Measurements from ENCODE around the gene UGT1A4.
"Not testable (repeated sequence)": the region's sequence is repeated elsewhere in the genome, so short reads cannot be mapped to it uniquely, and the experiment has no call there.

UGT1A4 gene

DNA sequence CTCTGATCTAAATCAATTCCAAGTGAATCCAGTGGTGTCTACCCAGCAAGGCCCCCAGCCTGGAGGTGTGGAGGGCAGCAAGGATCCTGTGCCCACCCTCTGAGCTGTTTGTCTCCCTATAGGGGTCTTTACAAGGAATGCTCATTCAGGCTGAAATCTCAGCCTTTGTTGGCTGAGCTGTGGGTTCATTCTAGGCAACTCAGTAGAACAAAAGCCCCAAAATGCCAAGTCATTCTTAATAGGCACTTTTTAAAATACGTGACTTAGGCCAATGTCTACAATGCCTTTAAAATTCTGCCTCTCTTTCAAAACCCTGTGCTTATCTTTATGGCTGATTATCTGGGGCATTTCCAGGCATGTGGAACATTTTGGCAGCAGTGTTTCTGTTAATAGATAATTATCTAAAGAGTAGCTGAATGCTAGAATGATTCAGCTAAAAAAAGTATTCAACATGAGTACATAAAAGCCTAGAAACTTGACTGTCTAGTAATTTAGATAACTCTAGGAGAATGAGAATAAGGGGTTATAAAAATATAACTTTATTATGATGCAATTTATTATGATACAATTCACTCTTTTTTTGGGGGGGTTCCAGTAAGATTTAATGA lies 18.4 kb upstream of the UGT1A4 start:
- DNase-seq = no peak

DNA sequence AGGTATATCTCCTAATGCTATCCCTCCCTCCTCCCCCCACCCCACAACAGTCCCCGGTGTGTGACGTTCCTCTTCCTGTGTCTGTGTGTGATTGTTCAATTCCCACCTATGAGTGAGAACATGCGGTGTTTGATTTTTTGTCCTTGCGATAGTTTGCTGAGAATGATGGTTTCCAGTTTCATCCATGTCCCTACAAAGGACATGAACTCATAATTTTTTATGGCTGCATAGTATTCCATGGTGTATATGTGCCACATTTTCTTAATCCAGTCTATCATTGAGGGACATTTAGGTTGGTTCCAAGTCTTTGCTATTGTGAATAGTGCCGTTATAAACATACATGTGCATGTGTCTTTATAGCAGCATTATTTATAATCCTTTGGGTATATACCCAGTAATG lies 17.7 kb upstream of the UGT1A4 start:
- DNase-seq = not testable (repeated sequence)

DNA sequence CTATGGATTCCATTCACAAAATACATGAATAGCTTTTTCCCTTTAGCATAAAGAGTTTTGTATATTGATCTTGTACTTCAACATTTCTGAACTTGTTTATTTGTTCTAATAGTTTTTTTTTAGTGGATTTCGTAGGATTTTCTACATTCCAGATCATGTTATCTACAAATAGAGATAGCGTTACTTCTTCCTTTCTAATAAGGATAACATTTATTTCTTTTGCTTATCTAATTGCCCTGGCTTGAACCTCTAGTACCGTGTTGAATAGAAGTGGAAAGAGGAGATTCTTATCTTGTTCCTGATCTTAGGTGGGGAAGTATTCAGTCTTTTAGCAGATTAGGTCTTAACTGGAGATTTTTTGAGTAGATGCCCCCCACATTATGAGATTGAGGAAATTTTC lies 16.3 kb upstream of the UGT1A4 start:
- DNase-seq = no peak

DNA sequence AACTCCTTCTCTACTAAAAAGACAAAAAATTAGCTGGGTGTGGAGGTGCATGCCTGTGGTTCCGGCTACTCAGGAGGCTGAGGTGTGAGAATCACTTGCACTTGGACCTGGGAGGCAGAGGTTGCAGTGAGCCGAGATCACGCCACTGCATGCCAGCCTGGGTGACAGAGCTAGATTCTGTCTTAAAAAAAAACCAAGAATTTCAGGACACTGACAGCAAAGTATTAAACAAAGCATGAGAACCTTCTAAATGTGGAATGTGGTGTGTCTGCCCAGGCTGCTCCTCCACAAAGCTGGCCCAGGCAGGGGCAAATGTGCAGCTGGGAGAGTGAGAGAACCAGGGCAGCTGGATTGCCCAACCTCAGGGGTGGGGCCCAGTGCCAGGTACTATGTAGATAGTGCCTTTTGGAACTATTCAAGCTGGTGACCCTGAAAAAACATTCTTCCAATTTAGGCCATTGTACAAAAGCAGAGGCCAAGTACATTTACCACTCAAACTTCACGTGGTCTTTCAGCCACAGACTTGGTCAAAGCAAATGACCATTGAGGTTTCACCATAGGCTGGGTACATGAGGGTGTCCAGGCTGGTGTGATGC lies 12.5 kb upstream of the UGT1A4 start:
- DNase-seq = no peak

DNA sequence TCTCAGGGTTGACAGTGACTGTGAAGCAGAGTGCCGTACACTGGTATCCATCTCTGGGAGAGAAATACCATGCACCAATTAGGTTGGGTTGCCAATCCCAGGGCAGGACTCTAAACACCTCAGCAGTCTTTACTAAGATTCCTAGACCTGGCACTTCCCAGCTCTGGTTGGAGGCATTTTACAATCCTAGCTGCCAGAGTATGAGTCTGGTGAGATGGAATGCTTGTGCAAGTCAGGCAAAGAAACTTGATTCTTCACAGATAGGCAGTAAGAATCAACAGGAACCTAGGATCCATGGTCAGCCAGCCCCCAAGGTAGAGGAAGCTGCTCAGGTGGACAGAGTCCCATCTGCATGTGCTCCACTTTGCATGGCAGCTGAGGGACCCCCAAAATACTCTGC lies 11.8 kb upstream of the UGT1A4 start:
- no peak for DNase-seq

DNA sequence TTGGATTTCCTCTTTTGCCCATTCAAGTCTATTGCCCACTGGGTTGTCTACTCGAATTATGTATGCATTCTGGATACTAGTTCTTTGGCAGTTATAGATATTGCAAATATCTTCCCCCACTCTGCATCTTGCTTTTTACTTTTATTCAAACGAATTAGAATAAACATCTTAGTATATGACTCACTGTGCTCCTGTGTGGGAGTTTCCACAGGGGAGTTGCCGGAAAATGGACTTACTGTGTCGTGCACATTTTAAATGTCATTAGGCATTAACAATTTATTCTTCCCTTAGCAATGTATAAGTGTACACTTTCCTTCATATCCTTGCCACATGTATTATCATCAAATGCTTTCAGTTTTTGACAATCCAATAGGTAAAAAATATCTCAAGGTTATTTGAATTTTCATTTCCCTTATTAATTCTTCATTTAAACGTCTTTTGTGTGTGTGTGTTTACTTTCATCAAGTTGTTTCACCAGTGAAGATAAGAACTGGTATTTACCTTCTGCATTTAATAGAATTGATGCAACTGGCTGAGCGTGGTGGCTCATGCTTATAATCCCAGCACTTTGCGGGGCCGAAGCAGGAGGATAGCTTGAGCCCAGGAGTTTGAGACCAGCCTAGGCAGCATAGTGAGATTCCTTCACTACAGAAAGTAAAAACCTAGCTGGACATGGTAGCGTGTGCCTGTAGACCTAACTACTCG lies 10.4 kb upstream of the UGT1A4 start:
- no peak for DNase-seq

DNA sequence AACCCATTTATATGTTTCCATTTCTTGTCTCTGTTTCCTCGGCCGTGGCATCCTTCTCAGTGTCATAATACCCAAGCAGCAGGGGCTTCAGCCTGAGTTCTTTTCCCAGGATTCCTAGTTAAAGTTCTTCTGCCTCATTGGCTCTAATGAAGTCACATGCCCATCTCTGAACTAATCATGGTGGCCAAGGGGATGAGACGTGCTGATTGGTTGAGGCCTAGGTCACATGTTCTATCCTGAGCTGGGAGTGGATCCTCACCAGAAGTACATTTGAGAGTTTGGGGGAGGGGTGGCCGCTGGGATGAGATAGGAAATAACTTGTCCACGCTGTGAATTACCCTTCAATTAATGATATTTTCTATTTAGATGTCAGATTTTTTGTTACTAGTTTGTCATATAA lies 9.6 kb upstream of the UGT1A4 start:
- DNase-seq = no peak

DNA sequence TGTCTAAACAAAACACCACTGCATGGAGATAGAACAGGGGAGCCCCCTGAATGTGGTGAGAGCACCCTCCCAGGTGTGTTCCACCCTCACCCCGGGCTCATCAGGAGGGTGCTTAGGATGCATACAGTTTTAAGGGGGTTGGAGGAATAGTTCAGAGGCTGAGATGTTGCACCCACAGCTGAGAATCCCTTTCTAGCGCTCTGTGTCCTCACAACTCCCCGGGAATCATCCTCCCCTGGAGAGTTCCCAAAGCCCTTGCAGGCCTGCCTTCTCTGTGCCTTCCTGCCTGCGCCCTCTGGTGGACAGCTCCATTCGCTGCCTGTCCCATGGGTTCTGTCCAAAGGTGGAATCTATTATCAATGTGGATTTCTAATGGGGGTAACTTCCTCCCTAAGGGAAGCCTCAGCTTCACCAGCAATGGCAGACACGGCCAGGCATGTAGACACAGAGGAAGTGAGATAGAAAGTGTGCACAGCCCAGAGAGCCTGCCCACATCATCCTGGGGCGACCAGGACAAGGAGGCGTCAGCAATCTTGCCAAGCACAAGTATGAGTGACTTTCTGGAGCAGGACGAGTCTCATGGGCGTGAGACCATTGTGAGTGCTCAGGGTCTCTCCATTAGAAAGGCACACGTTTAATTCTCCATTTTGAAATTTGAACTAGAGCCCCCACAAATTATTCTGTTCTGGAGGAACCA lies 7.1 kb upstream of the UGT1A4 start:
- DNase-seq = peak; percentile 66

DNA sequence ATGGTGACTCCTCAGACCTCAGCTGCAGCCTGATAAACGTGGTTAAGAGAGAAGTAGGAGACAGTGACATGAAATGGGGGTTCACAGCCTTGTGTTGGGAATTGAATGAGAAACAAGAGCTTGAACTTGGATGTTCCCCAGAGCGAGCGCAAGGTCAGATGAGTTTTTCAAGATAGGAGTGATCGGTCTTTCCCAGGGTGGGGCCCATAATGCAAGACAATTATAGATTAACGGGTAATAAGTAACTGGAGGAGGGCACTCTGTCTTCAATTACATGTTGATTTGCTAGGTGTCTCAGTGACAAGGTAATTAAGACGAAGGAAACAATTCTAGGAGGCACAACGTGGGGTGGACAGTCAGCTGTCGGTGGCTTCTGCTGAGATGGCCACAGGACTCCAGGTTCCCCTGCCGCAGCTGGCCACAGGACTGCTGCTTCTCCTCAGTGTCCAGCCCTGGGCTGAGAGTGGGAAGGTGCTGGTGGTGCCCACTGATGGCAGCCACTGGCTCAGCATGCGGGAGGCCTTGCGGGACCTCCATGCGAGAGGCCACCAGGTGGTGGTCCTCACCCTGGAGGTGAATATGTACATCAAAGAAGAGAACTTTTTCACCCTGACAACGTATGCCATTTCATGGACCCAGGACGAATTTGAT lies 5.8 kb upstream of the UGT1A4 start, which contains the start of gene UGT1A5:
Gene UGT1A5, plus strand, starts transcription at position 297 of the 651 bp plus-strand sequence. Its CDS starts 85 bp downstream, at position 382.
- no peak for DNase-seq

DNA sequence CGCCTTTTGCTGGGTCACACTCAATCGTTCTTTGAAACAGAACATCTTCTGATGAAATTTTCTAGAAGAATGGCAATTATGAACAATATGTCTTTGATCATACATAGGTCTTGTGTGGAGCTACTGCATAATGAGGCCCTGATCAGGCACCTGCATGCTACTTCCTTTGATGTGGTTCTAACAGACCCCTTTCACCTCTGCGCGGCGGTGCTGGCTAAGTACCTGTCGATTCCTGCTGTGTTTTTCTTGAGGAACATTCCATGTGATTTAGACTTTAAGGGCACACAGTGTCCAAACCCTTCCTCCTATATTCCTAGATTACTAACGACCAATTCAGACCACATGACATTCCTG lies 5.3 kb upstream of the UGT1A4 start:
- DNase-seq = no peak

DNA sequence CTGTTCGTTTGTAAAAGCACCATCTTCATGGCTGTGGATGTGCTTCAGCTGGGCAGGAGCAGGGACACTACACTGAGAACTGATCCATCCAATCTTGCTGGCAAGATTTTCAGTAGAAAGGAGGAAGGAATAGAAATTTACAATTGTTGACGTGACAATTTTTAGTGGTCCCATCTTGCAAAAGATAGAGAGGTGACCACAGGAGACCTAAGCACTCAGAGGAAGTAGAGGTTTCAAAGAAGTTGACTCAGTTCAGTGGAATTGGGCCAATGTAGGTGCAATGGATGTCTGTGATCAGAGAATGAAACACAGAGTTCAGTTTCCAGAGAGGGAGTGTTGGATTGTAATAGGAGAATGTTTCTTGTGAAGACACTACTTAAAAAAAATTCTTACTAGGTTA lies 4.4 kb upstream of the UGT1A4 start:
- no peak for DNase-seq

DNA sequence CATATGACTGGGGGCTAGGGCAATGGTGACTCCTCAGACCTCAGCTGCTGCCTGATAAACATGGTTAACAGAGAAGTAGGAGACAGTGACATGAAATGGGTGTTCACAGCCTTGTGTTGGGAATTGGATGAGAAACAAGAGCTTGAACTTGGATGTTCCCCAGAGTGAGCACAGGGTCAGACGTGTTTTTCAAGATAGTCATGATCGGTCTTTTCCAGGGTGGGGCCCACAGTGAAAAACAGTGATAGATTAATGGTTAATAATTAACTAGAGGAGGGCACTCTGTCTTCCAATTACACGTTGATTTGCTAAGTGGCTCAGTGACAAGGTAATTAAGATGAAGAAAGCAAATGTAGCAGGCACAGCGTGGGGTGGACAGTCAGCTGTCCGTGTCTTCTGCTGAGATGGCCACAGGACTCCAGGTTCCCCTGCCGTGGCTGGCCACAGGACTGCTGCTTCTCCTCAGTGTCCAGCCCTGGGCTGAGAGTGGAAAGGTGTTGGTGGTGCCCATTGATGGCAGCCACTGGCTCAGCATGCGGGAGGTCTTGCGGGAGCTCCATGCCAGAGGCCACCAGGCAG lies 10.3 kb downstream of the UGT1A4 start, which contains the start of gene UGT1A3:
Gene UGT1A3, plus strand, starts transcription at position 320 of the 579 bp plus-strand sequence. Its CDS starts 85 bp downstream, at position 405.
- DNase-seq = no peak

DNA sequence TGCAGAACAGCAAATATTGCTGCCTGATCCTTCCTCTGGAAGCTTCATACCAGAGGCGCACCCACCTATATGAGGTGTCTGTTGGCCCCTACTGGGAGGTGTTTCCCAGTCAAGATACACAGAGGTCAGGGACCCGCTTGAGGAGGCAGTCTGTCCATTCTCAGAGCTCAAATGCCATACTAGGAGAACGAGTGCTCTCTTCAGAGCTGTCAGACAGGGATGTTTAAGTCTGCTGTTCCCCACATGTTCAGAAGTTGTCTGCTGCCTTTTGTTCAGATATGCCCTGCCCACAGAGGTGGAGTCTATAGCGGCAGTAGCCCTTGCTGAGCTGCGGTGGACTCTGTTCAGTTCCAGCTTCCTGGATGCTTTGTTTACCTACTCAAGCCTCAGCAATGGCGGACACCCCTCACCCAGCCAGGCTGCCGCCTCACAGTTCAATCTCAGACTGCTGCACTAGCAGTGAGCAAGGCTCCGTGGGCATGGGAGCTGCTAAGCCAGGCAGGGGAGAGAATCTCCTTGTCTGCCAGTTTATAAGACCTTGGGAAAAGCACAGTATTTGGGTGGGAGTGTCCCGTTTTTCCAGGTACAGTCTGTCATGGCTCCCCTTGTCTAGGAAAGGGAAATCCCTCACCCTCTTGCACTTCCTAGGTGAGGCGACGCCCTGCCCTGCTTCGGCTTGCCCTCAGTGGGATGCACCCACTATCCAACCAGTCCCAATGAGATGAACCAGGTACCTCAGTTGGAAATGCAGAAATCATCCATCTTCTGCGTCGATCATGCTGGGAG lies 18.5 kb downstream of the UGT1A4 start:
- not testable (repeated sequence) for DNase-seq

DNA sequence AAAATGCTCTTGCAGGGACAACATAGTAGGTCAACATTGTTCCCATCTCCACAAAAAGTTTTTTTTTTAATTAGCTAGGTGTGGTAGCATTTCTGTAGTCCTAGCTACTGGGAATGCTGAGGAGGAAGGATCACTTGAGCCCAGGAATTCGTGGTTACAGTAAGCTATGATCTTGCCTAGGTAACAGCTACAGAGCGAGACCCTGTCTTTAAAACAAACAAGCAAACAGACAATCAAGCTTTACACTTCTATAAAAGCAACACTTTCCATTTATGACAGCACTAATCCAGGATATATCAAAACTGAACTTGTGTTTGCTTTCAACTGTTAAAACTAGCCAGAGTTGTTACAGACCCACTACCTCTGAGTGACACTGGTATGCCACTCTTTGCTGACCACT lies 22.3 kb downstream of the UGT1A4 start:
- DNase-seq = no peak

DNA sequence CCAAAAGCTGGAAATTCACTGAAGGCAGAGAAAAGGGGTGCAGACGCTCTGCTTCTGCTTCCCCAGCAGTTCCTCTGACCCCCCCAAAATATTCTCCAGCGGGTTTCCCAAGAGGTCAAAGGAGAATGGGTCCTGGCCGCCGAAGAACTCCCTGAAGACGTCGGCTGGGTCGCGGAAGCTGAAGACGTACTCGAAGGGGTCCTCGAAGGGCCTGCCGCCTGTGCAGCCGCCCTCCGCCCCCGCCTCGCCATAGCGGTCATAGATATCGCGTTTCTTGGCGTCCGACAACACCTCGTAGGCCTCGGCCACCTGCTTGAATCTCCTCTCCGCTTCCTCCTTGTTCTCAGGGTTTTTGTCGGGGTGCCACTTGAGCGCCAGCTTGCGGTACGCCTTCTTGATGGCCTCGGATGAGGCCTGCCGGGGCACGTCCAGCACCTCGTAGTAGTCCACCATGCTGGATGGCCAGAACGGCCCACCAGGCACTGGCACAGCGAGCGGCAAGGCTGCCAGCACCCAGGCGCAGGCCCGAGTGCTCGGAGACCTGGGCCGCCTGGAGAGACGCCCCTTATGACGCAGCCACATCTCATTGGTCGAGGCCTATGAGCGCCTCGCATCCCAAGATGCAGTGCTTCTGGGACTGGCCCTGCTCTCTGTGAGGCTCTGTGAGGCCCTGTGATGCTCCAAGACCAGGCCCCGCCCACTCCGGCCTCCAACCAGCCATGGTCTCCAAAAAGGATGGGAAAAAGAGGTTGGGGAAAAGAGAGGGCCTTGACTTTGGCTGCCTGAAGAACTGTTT lies 25.1 kb downstream of the UGT1A4 start:
- no peak for DNase-seq

DNA sequence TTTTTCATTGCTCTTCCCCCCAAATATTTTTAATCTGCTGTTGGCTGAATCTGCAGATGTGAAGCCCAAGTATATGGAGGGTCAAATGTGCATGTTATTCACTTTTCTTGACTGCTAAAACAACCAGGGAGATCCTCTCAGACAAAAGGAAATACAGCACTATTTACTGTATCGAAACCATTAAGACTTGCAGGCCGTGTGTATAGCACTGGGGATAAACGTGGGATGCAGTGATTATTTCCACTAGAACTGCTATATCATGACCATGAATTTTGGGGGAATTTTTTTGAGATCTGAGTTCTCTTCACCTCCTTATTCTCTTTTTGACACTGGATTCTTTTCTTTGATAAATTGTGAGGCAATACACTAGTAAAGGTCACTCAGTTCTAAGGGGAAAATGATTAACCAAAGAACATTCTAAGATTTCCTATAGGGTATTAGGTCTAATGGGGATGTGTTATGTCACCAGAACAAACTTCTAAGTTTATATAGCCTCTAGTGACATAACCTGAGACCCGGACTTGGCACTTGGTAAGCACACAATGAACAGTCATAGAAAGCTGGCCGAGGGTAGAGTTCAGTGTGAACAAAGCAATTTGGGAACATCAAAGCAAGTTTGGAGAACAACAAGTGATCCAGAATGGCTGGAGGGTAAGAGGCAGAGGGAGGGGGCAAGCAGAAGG lies 26.7 kb downstream of the UGT1A4 start:
- no peak for DNase-seq

DNA sequence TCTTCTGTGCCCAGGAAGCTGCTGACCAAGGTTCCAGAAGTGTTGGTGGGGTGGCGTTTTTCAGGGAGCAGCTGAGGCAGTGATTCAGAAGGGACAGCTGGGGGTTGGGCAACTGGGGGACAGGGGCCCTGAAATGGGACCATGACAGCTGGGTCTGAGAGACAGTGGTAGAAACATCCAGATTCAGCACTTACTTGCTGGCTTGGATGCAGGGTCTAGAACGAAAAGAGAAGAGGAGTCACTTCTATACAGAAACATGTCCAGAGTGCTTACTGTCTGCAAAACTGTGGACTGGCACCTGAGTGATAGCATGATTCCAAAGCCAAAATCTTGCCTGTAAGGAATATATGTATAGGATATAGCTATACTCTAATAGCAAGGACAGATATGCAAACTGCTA lies 27.3 kb downstream of the UGT1A4 start:
- DNase-seq = not testable (repeated sequence)

DNA sequence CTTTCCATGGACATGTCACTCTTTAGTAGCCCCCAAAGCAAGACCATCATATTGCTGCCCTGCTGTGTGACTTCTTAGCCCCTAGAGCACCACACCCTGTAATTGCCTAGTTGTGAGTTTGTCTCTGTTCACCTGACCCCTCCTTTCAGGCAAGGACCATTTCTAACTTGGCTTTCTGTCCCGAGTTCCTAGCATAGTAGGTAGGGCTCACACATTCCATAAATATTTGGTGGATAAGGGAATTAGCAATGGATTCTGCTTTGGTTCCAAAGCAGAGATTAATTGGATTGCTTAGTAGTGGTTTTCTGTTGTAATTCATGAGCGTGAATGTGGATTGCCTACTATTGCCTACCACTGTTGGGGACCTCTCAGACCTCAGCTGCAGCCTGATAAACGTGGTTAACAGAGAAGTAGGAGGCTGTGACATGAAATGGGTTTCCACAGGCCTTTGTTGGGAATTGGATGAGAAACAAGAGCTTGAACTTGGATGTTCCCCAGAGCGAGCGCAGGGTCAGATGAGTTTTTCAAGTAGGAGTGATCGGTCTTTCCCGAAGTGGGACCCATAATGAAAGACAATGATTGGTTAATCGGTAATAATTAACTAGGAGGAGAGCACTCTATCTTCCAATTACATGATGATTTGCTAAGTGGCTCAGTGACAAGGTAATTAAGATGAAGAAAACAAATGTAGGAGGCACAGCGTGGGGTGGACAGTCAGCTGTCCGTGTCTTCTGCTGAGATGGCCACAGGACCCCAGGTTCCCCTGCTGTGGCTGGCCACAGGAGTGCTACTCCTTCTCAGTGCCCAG lies 28.1 kb downstream of the UGT1A4 start:
- DNase-seq = no peak

DNA sequence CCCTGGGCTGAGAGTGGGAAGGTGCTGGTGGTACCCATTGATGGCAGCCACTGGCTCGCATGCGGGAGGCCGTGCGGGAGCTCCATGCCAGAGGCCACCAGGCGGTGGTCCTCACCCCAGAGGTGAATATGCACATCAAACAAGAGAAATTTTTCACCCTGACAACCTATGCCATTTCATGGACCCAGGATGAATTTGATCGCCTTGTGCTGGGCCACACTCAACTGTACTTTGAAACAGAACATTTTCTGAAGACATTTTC lies 28.7 kb downstream of the UGT1A4 start:
- no peak for DNase-seq

DNA sequence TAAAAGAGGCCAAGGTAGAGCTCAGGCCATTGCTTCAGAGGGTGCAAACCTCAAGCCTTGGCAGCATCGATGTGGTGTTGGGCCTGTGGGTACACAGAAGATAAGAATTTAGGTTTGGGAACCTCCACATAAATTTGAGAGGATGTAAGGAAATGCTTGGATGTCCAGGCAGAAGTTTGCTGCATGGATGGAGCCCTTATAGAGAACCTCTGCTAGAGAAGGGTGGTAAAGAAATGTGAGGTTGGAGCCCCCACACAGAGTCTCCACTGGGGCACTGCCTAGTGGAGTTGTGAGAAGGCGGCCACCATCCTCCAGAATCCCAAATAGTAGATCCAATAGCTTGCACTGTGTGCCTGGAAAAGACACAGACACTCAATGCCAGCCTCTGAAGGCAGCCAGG lies 32.2 kb downstream of the UGT1A4 start:
- not testable (repeated sequence) for DNase-seq

All from CD4-positive, alpha-beta T cell treated with Interleukin-6 for 4 hours (primary cell).